Measurements from ENCODE around the gene UBAC2.
"Not testable (repeated sequence)": the region's sequence is repeated elsewhere in the genome, so short reads cannot be mapped to it uniquely, and the experiment has no call there.

Gene UBAC2

DNA sequence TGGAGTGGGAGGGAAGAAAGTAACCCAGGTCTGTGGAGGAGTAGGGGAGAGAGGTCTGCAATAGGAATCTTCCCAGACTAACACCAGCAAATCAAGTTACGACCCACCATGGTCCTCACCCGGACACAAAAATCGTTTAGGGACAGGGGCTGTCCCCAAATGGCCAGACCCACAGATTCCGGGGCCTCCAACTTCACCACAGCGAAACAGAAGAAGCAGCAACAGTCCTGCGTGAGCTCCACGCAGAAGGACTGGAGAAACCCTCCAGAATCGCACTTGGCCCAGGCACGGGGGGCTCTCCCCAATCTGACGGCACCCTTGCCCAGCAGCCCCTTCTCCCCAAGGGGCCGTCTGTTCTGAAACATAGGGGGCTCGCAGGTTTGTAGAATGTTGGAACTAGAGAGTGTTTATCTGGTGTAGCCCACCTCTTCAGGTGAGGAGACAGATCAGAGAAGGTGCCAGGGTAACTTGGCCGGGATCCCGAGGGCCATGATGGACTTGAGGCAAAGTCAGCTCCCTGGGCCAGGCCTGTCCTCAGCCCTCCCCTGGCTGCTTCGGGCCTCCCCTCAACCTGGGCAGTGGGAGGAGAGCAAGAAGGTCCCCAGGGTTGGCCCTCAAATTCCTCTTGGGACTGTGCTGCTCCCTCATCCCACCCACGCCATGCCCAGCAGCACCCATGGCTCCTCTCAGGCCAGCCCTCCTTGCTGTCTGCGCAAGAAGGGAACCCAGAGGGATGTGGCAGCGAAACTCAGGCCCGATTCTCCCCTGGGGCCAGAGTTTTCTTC, 189.1 kb downstream of the UBAC2 start:
- no peak for DNase-seq (ENCODE audit: low read depth in 1 of 2, low spot score in 1 of 2)

GRCh38 chr13:99390601-99391000, 189.9 kb downstream of the UBAC2 start:
- DNase-seq (ENCODE audit: low read depth in 1 of 2, low spot score in 1 of 2): no peak

GRCh38 chr13:99391781-99392469, 191.3 kb downstream of the UBAC2 start:
- DNase-seq (ENCODE audit: low read depth in 1 of 2, low spot score in 1 of 2): no peak

- DNase-seq (ENCODE audit: low read depth in 1 of 2, low spot score in 1 of 2): no peak
These were observed 191.9 kb downstream of the UBAC2 start for GRCh38 chr13:99392470-99393135.

GRCh38 chr13:99393391-99393790, 192.7 kb downstream of the UBAC2 start:
- DNase-seq (ENCODE audit: low read depth in 1 of 2, low spot score in 1 of 2): not testable (repeated sequence)

- DNase-seq (ENCODE audit: low read depth in 1 of 2, low spot score in 1 of 2): no peak
These were observed 193.4 kb downstream of the UBAC2 start for GRCh38 chr13:99393791-99394735.

- no peak for DNase-seq (ENCODE audit: low read depth in 1 of 2, low spot score in 1 of 2)
These were observed 194.8 kb downstream of the UBAC2 start for GRCh38 chr13:99395436-99395835.

- no peak for DNase-seq (ENCODE audit: low read depth in 1 of 2, low spot score in 1 of 2)
These were observed 195.8 kb downstream of the UBAC2 start for GRCh38 chr13:99396446-99396845.

GRCh38 chr13:99398071-99398470, 197.4 kb downstream of the UBAC2 start:
- DNase-seq (ENCODE audit: low read depth in 1 of 2, low spot score in 1 of 2): no peak

GRCh38 chr13:99398916-99399622, 198.4 kb downstream of the UBAC2 start:
- no peak for DNase-seq (ENCODE audit: low read depth in 1 of 2, low spot score in 1 of 2)

- DNase-seq (ENCODE audit: low read depth in 1 of 2, low spot score in 1 of 2): no peak
These were observed 198.9 kb downstream of the UBAC2 start for GRCh38 chr13:99399623-99399974.

GRCh38 chr13:99403458-99403971, 202.9 kb downstream of the UBAC2 start:
- no peak for DNase-seq (ENCODE audit: low read depth in 1 of 2, low spot score in 1 of 2)

DNA sequence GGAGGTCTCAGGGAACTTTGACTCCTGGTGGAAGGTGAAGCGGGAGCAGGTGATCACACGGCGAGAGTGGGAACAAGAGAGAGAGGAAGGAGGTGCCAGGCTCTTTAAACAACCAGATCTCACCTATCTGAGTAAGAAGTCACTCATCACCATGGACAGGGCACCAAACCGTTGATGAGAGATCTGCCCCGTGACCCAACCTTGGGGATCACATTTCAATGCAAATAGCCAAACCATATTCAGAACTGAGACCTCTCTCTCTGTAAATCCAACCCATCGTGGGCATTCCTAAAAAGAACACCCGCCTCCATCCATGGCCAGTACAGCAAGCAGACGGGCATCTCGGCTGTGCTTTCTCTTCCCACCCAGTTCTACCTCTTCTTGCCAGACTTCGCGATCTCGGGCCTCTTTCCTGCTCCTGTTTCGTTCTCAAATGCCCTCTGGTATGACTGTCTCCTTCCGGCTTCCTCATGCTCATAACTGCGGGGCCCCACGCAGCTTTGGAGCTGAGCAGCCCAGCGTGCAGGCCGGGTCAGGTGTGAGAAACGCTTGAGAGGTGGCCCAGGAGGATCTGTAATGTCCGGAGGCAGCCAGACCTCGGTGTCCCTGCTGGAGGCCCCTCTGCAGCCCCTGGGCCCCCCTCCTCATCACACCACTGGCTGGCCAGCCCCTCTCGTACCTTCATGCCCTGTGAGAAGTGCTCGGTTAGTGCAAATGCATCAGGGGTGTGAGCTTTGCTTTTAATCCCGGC, 203.5 kb downstream of the UBAC2 start:
- no peak for DNase-seq (ENCODE audit: low read depth in 1 of 2, low spot score in 1 of 2)

DNA sequence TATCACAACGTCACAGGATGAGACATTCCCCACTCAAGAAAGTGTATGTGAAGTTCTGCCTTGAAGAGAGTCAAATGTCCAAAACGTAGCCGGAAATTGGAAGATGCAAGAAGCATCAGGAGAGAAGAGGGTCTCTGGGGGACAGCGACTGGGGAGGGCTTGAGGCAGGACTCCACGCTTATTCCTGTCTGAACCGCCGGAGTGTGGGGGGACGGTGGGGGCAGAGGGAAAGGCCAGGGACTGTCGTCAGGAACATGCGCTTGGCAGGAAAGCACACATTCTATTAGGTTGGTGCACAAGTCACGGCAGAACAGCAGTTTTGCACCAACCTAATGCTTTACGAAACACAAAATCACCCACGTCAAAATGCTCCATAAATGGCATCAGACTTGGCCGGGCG, 205.3 kb downstream of the UBAC2 start:
- no peak for DNase-seq (ENCODE audit: low read depth in 1 of 2, low spot score in 1 of 2)

DNA sequence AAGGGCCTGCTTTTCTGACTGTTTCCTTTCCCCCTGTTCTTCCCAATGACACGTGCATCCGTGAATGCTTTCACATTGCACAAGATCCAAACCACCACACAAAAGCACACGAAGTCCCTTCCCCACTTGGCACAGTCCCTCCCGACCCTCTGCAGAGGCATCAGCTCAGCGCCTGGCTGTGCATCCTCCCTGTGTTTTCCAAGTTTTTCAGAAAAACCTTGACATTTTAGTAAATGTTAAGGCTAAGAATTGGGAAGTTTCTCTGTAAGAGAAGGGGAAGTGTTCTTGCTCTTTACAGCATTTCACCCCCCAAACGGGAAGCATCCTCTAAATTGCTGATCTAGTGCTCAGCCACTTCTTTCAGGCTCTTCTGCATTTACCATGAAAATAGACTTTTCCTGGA, 206.1 kb downstream of the UBAC2 start:
- no peak for DNase-seq (ENCODE audit: low read depth in 1 of 2, low spot score in 1 of 2)

- DNase-seq (ENCODE audit: low read depth in 1 of 2, low spot score in 1 of 2): no peak
These were observed 207.4 kb downstream of the UBAC2 start for GRCh38 chr13:99407906-99408702.

DNA sequence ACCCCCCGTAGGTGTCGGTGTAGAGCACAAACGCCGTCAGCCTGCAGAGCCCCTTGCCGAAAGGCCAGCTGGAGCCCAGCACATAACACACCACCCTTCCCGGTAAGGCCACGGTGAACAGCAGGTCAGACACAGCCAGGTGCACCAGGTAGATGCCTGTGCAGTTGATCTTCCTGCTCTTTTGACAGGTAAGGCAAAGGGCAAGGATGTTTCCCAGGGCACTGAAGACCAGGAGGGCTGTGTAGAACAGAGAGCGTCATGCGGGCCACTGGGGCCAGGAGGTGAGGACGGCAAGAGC, 208.0 kb downstream of the UBAC2 start:
- no peak for DNase-seq (ENCODE audit: low read depth in 1 of 2, low spot score in 1 of 2)

GRCh38 chr13:99409461-99410083, 208.9 kb downstream of the UBAC2 start:
- DNase-seq (ENCODE audit: low read depth in 1 of 2, low spot score in 1 of 2): not testable (repeated sequence)

All from stimulated activated CD4-positive, alpha-beta T cell treated with anti-CD3 and anti-CD28 coated beads, Interleukin-15, amount 100 ng/mL, for 1 hour (primary cell).